Lower leg skin (tissue), 4 donors: Measurements from ENCODE around the gene MYO3A. TPM values are rescaled to one million over a fixed set of nuclear protein-coding genes. Genes with fewer than 3 reads are reported as not detected.

ENCODE experiments used
- DNase-seq, 2 donors: peaks; one replicate each; pipeline ENCODE4 v3.0.0-alpha.2; 2019; ENCODE audit warnings: low spot score in 2 of 2
- H3K4me3 ChIP-seq: fragments of 200-600 bp; sonication (generic); 2 replicates; pipeline ENCODE4 v1.5.1; 2017; ENCODE audit warnings: mild to moderate bottlenecking, low read depth; ENCODE audit not compliant: poor library complexity, severe bottlenecking
- CTCF ChIP-seq, 3 donors: fragments of 450-650 bp; IDR thresholded peaks; one replicate each; pipeline ENCODE4 v1.5.1; 2016; ENCODE audit warnings: antibody characterized with exemption in 3 of 3, mild to moderate bottlenecking in 3 of 3, moderate library complexity in 2 of 3
- POLR2A ChIP-seq, 2 donors: fragments of 450-650 bp; IDR thresholded peaks; one replicate each; pipeline ENCODE4 v1.6.1; 2016 to 2017; ENCODE audit warnings: antibody characterized with exemption in 2 of 2, mild to moderate bottlenecking in 1 of 2, moderate library complexity in 1 of 2
- whole genome bisulfite sequencing, 2 donors: methylation state at CpG; one replicate each; pipeline ENCODE4 v1.1.5; 2018; 5-methylcytosine and 5-hydroxymethylcytosine counted together
- intact Hi-C: fragments of 100-400 bp; cut with DNase I; formaldehyde crosslinking; loops from one replicate; pipeline ENCODE4 v1.15.0; 2023; ENCODE audit warnings: low total_unique reads
- total RNA-seq, 4 donors: library from RNA; depleted of rRNA; stranded (reverse); fragments of >200 nt; gene quantifications; one replicate each; pipeline ENCODE4 v1.1.0, GENCODE V29; 2016

The MYO3A gene
- total RNA-seq, 4 donors from 2014 or later: 2.0 to 7.6 (median 3.1) TPM

DNA sequence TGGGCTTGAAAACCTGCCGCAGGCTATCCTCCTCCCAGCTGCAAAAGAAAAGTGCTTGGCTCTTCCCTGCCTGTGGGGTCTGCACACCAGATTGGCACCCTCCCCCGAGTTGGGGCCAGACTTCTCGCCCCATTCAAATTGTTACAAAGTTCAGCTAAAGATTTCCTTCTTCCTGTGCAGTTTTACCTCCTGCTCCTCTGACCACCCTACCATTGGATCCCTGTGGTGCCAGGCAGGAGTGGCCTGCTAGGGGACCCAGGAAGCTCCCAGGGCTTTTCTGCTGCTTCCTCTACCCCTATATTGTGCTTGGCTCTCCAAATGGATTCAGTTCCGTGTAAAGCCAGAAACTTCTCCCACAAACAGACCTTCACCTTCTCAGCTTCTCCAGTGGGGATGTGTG lies 147.4 kb downstream of the MYO3A start:
- TF ChIP-seq CTCF (IDR thresholded peaks at IDR 0.05) (no peak), POLR2A (IDR thresholded peaks at IDR 0.05) (no peak)
- intact Hi-C loops: no loop called here
- 92% methylated on average over 4 of the region's 4 CpGs for WGBS, 2 donors
- no peak overlapping the region for H3K4me3 ChIP-seq
- no peak for DNase-seq

GRCh38 chr10:26085549-26085948 lies 151.5 kb downstream of the MYO3A start:
- TF ChIP-seq POLR2A (IDR thresholded peaks at IDR 0.05) (no peak), CTCF (IDR thresholded peaks at IDR 0.05) (no peak)
- no peak for DNase-seq
- intact Hi-C loops: no loop called here
- H3K4me3 ChIP-seq: no peak overlapping the region
- WGBS, 2 donors: 75 to 85% methylated on average over 3 of the region's 3 CpGs

- no peak overlapping the region for H3K4me3 ChIP-seq
- TF ChIP-seq CTCF (IDR thresholded peaks at IDR 0.05): no peak
- no peak for TF ChIP-seq POLR2A (IDR thresholded peaks at IDR 0.05)
- DNase-seq: no peak
- intact Hi-C loops: no loop called here
- 86 to 90% methylated on average over 3 of the region's 3 CpGs for WGBS, 2 donors
These were observed 153.6 kb downstream of the MYO3A start for GRCh38 chr10:26087666-26088065.

- no peak for DNase-seq
- no peak overlapping the region for H3K4me3 ChIP-seq
- 77 to 83% methylated on average over 5 of the region's 5 CpGs for WGBS, 2 donors
- TF ChIP-seq CTCF (IDR thresholded peaks at IDR 0.05): no peak
- TF ChIP-seq POLR2A (IDR thresholded peaks at IDR 0.05): no peak
- intact Hi-C loops: no loop called here
These were observed 156.0 kb downstream of the MYO3A start for GRCh38 chr10:26090026-26090425.

DNA sequence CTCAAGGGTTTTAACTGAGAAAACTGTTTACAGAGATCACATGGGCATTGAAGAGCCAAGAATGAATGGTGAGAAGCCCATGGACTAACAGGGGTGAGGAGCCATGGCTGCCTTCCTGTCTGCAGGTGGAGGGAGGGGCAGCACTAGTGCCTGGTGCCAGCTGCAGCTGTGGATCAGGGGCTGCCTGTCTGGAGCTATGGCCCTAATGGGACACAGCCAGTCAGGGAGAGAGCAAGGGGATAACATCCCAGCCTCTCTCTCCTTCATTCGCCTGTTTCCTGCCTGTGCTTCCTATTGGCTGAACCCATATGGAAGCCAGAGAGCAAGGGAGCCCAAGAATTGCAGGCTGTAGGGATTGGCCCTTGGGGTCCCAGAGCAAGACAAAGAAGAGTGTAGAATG lies 156.7 kb downstream of the MYO3A start:
- no peak for DNase-seq
- 80 to 92% methylated on average over 1 of the region's 1 CpG for WGBS, 2 donors
- H3K4me3 ChIP-seq: no peak overlapping the region
- intact Hi-C loops: no loop called here
- TF ChIP-seq CTCF (IDR thresholded peaks at IDR 0.05) (no peak), POLR2A (IDR thresholded peaks at IDR 0.05) (no peak)

DNA sequence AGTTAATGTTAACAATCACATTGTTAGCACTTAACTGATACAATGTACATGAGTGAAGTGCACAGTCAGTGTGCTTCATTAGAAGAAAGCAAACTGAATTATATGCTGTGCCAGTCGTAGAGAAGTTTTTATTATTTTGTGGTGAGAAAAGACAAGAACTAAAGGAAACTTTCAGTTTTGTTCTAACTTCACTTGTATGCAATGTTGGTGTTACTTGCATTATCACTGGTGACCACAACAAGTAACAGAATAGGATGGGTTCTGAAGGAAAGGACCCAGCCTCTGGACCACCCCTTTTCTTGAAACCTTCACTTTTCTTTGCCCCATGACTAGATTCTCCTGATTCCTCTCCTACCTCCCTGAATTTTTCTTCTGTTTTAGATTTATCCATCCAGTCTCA lies 159.2 kb downstream of the MYO3A start:
- intact Hi-C loops: no loop called here
- no peak for DNase-seq
- 63 to 65% methylated on average over 1 of the region's 1 CpG for WGBS, 2 donors
- H3K4me3 ChIP-seq: no peak overlapping the region
- TF ChIP-seq POLR2A (IDR thresholded peaks at IDR 0.05): no peak
- TF ChIP-seq CTCF (IDR thresholded peaks at IDR 0.05): no peak
